OCI-LY1 (cell line): ENCODE measurements around the gene NR0B1.

Experiments used
- H2AFZ ChIP-seq: fragments of 200-600 bp; sonication (generic), shearing (Covaris generic); 2 replicates; pipeline ENCODE4 v1.6.0; 2014; ENCODE audit warnings: antibody characterized with exemption, mild to moderate bottlenecking, low read length
- H3F3A ChIP-seq: fragments of 200-600 bp; sonication (generic), shearing (Covaris generic); 2 replicates; pipeline ENCODE4 v1.6.0; 2014; ENCODE audit warnings: mild to moderate bottlenecking, antibody characterized with exemption, low read length, moderate library complexity; ENCODE audit not compliant: insufficient read depth
- H3K27ac ChIP-seq: fragments of 200-600 bp; sonication (generic); 2 replicates; pipeline ENCODE4 v1.5.1; 2014; ENCODE audit warnings: low read length, mixed run types, mild to moderate bottlenecking, low read depth; ENCODE audit not compliant: poor library complexity, severe bottlenecking
- H3K27me3 ChIP-seq: fragments of 200-600 bp; sonication (generic); 2 replicates; pipeline ENCODE4 v1.6.0; 2014; ENCODE audit warnings: antibody characterized with exemption, mild to moderate bottlenecking, low read length, moderate library complexity; ENCODE audit not compliant: insufficient read depth
- H3K36me3 ChIP-seq: fragments of 200-600 bp; sonication (generic); 2 replicates; pipeline ENCODE4 v1.6.1; 2014; ENCODE audit warnings: mild to moderate bottlenecking, antibody characterized with exemption, low read length, moderate library complexity, mixed read lengths; ENCODE audit not compliant: insufficient read depth
- H3K4me1 ChIP-seq: fragments of 200-600 bp; sonication (generic); 2 replicates; pipeline ENCODE4 v1.5.1; 2014; ENCODE audit warnings: mild to moderate bottlenecking, low read length, moderate library complexity; ENCODE audit not compliant: insufficient read depth, severe bottlenecking
- H3K4me2 ChIP-seq: fragments of 200-600 bp; sonication (generic), shearing (Covaris generic); 2 replicates; pipeline ENCODE4 v1.6.1; 2014; ENCODE audit warnings: low read length
- H3K4me3 ChIP-seq: fragments of 200-600 bp; sonication (generic); 2 replicates; pipeline ENCODE4 v1.5.1; 2014; ENCODE audit warnings: low read length, low read depth, mild to moderate bottlenecking, mixed read lengths; ENCODE audit not compliant: poor library complexity, severe bottlenecking
- H3K79me2 ChIP-seq: fragments of 200-600 bp; shearing (Covaris generic); 2 replicates; pipeline ENCODE4 v1.6.1; 2016; ENCODE audit warnings: mixed run types, low read length, mixed read lengths; ENCODE audit not compliant: insufficient read depth
- H3K9ac ChIP-seq: fragments of 200-600 bp; sonication (generic), shearing (Covaris generic); 2 replicates; pipeline ENCODE4 v1.6.1; 2014; ENCODE audit warnings: mild to moderate bottlenecking, low read length, mixed read lengths
- H3K9me2 ChIP-seq: fragments of 200-600 bp; sonication (generic), shearing (Covaris generic); 2 replicates; pipeline ENCODE4 v1.6.1; 2014; ENCODE audit warnings: low read depth, mild to moderate bottlenecking, low read length, mixed read lengths
- H3K9me3 ChIP-seq: fragments of 200-600 bp; shearing (Covaris generic); 2 replicates; pipeline ENCODE4 v1.6.1; 2014; ENCODE audit warnings: low read length, mixed read lengths
- H4K20me1 ChIP-seq: fragments of 200-600 bp; sonication (generic), shearing (Covaris generic); 2 replicates; pipeline ENCODE4 v1.6.0; 2016; ENCODE audit warnings: mild to moderate bottlenecking, low read length; ENCODE audit not compliant: insufficient read depth
- EZH2 ChIP-seq: fragments of 200-600 bp; sonication (generic), shearing (Covaris generic); IDR thresholded peaks from 2 replicates; pipeline ENCODE4 v1.8.0; 2017; ENCODE audit warnings: borderline replicate concordance, mixed run types, mild to moderate bottlenecking, antibody characterized with exemption, low read length, moderate library complexity, mixed read lengths
- TF ChIP-seq, protein P1 (sequence below): fragments of 200-600 bp; sonication (generic), shearing (Covaris generic); IDR thresholded peaks from 2 replicates; pipeline ENCODE4 v1.5.1; 2017; ENCODE audit warnings: mild to moderate bottlenecking, antibody characterized with exemption, low read length, moderate library complexity, mixed read lengths

The NR0B1 gene

DNA sequence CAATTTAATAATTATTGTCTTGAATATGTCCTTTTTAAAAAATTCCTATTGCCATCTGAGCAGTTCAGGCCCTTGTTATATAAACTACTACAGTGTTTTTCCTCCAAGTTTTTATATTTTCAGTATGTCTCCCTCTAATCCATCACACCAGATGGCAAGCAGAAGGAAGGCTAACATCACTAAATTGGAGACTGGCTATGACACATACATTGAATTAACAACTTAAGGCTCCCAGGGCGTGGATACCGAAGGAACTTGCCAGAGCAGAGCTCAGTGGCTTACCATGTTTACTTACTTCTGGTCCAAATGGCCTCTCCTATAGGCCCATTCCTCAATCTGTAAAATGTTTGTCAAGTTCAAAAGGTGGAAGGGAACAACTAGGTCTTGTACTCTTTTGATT, 49.3 kb downstream of the NR0B1 start:
- Histone ChIP-seq H3K36me3 (no peaks in the 10 kb centered on the region), H3K27ac (no peak overlapping the region), H3K9me3 (no peaks in the 10 kb centered on the region), H3F3A (no peaks in the 10 kb centered on the region), H3K79me2 (no peaks in the 10 kb centered on the region), H3K4me3 (no peak overlapping the region), H3K4me2 (no peak overlapping the region), H2AFZ (no peak overlapping the region), H3K9me2 (no peaks in the 10 kb centered on the region), H3K4me1 (no peaks in the 10 kb centered on the region), H3K9ac (no peak overlapping the region), H4K20me1 (no peaks in the 10 kb centered on the region), H3K27me3 (no peaks in the 10 kb centered on the region)
- no peak for TF ChIP-seq EZH2
- TF ChIP-seq, protein P1, sequence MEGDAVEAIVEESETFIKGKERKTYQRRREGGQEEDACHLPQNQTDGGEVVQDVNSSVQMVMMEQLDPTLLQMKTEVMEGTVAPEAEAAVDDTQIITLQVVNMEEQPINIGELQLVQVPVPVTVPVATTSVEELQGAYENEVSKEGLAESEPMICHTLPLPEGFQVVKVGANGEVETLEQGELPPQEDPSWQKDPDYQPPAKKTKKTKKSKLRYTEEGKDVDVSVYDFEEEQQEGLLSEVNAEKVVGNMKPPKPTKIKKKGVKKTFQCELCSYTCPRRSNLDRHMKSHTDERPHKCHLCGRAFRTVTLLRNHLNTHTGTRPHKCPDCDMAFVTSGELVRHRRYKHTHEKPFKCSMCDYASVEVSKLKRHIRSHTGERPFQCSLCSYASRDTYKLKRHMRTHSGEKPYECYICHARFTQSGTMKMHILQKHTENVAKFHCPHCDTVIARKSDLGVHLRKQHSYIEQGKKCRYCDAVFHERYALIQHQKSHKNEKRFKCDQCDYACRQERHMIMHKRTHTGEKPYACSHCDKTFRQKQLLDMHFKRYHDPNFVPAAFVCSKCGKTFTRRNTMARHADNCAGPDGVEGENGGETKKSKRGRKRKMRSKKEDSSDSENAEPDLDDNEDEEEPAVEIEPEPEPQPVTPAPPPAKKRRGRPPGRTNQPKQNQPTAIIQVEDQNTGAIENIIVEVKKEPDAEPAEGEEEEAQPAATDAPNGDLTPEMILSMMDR, result no peak
